GM12878 (cell line): ENCODE measurements around the gene HYOU1. TPM values are rescaled to one million over a fixed set of nuclear protein-coding genes. Genes with fewer than 3 reads are reported as not detected.

Experiments used
- EP300 ChIP-seq, 2 experiments: fragments of 150-350 bp in 1 of 2; IDR thresholded peaks; 2 replicates each; pipeline ENCODE4 v1.6.1; 2011 to 2012; ENCODE audit warnings: low read depth in 2 of 2, low read length in 2 of 2, borderline replicate concordance in 1 of 2, improper control_type of control experiment in 1 of 2, inconsistent platforms in 1 of 2; ENCODE audit not compliant: control insufficient read depth in 1 of 2
- HDAC2 ChIP-seq: fragments of 200-600 bp; sonication (generic); IDR thresholded peaks from 2 replicates; pipeline ENCODE4 v1.6.1; 2017
- PAX5 ChIP-seq: IDR thresholded peaks from 2 replicates; pipeline ENCODE4 v1.6.1; 2011; ENCODE audit warnings: low read depth, low read length, borderline replicate concordance
- TAF1 ChIP-seq: IDR thresholded peaks from 2 replicates; pipeline ENCODE4 v1.6.1; 2011; ENCODE audit warnings: mild to moderate bottlenecking, low read depth, low read length, borderline replicate concordance
- TCF3 ChIP-seq: IDR thresholded peaks from 2 replicates; pipeline ENCODE4 v1.6.1; 2012; ENCODE audit warnings: low read depth, mild to moderate bottlenecking, low read length, borderline replicate concordance; ENCODE audit not compliant: insufficient read depth
- ZBED1 ChIP-seq: IDR thresholded peaks from 2 replicates; pipeline ENCODE4 v1.6.1; 2016; ENCODE audit warnings: borderline replicate concordance
- polyA plus RNA-seq, 11 experiments: library from polyadenylated mRNA; depleted of rRNA in 4 of 11; unstranded in 6 of 11; stranded (reverse) in 5 of 11; fragments of >200 nt; fragmentation: Nextera tagmentation in 4 of 11; fragmentation: Illumina TruSeq in 1 of 11; extraction: Ambion mirVana in 4 of 11; extraction: Trizol in 1 of 11; gene quantifications; 1 replicate in 1 of 11; 2 replicates in 10 of 11; pipeline versions ENCODE4 v1.2.1 to v1.2.3, GENCODE V29; 2011 to 2016; ENCODE audit warnings: inconsistent platforms in 2 of 11, missing spikeins in 2 of 11, low read depth in 1 of 11
- total RNA-seq, 4 experiments: library from RNA; depleted of rRNA in 3 of 4; stranded (reverse); fragments of >200 nt in 3 of 4; fragmentation: Illumina TruSeq in 1 of 4; extraction: Trizol in 1 of 4; gene quantifications; 2 replicates each; pipeline versions ENCODE4 v1.2.1 to v1.2.3, GENCODE V29; 2013 to 2021
- TF ChIP-seq, protein P1 (sequence below): fragments of 450-650 bp; formaldehyde crosslinking; IDR thresholded peaks from 2 replicates; pipeline ENCODE4 v1.4.0; 2022; ENCODE audit warnings: mild to moderate bottlenecking, moderate library complexity
- TF ChIP-seq, protein P2 (sequence below): IDR thresholded peaks from 2 replicates; pipeline ENCODE4 v1.6.1; 2011; ENCODE audit warnings: mild to moderate bottlenecking, low read depth, low read length, moderate library complexity; ENCODE audit not compliant: insufficient replicate concordance

The HYOU1 gene
- total and polyA plus RNA-seq, 10 of the 15 experiments (the other 5 are each of a cell fraction or from before 2014, with no cell fraction given) = 15.4 to 157 (median 109) TPM

DNA sequence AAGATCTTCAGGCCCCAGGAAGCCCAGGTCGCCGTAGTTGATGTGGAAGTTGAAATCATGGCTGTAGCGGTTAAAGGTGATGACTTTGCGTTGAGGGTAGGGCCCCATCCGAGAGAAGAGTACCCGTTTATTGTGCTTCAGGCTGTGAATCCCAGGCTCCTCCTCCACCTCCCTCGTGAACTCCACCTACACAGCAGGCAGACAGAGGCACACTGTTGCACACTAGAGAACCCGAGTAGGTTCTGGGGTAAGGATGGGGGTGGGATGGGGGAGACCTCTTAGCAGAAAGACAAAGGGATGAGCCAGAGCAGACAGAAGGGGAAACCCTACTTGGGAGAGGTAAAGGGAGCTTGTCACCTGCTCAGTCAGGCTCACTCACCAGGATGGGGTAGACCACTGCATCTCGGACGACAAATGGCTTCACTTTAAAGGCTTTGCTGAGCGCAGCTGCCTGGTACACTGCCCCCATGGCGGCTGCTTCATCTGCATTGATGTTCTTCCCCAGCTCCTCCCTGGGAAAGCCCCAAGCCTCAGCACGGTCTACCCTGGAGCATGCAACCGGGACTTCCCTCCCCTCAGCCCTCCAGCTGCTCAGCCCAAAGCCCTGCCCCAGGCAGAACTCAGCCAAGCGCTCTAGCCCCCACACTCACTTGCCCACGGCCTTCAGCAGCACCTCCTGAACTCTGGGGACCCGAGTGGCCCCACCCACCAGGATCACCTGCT, 5.4 kb downstream of the HYOU1 start (continued):
- TF ChIP-seq, protein P1, sequence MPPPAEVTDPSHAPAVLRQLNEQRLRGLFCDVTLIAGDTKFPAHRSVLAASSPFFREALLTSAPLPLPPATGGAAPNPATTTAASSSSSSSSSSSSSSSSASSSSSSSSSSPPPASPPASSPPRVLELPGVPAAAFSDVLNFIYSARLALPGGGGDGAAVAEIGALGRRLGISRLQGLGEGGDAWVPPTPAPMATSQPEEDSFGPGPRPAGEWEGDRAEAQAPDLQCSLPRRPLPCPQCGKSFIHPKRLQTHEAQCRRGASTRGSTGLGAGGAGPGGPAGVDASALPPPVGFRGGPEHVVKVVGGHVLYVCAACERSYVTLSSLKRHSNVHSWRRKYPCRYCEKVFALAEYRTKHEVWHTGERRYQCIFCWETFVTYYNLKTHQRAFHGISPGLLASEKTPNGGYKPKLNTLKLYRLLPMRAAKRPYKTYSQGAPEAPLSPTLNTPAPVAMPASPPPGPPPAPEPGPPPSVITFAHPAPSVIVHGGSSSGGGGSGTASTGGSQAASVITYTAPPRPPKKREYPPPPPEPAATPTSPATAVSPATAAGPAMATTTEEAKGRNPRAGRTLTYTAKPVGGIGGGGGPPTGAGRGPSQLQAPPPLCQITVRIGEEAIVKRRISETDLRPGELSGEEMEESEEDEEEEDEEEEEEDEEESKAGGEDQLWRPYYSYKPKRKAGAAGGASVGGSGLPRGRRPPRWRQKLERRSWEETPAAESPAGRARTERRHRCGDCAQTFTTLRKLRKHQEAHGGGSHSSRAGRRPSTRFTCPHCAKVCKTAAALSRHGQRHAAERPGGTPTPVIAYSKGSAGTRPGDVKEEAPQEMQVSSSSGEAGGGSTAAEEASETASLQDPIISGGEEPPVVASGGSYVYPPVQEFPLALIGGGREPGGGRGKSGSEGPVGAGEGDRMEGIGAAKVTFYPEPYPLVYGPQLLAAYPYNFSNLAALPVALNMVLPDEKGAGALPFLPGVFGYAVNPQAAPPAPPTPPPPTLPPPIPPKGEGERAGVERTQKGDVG (CRISPR knock-in tag) = no peak
- TF ChIP-seq TCF3 (no peak), HDAC2 (no peak), TAF1 (peak; percentile 34; the same call in 1 of the 2 replicates), ZBED1 (no peak), EP300 (IDR thresholded peaks at IDR 0.05; ENCODE audit: borderline replicate concordance in 1 of 2, control insufficient read depth in 1 of 2, low read depth in 2 of 2, low read length in 2 of 2) (no peak), PAX5 (peak; percentile 57; the same call in 1 of the 2 replicates)
- TF ChIP-seq, protein P2, sequence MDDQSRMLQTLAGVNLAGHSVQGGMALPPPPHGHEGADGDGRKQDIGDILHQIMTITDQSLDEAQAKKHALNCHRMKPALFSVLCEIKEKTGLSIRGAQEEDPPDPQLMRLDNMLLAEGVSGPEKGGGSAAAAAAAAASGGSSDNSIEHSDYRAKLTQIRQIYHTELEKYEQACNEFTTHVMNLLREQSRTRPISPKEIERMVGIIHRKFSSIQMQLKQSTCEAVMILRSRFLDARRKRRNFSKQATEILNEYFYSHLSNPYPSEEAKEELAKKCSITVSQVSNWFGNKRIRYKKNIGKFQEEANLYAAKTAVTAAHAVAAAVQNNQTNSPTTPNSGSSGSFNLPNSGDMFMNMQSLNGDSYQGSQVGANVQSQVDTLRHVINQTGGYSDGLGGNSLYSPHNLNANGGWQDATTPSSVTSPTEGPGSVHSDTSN = no peak
- TF ChIP-seq, all 136 proteins: peak for 27
